ENCODE results near the gene UVSSA.

DNA sequence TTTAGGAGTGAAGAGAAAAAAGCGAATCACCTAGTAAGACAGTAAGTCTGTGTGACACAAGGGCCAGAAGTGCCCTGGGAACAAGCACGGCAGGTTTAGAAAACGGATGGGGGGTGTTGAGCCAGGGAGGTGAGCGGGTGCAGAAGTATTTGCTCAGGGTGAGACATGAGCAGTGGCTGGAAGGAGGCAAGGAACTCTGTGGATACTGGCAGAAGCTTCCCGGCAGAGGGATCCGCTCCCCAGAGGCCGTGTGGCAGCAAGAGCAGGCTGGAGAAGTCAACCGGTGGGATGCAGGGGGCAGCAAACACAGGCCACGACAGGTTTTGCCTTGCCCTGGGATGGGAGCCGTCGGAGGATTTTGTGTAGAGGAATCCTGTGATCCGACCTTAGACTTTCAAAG is 2.3 kb upstream of the UVSSA start:
- TF ChIP-seq, protein P1, sequence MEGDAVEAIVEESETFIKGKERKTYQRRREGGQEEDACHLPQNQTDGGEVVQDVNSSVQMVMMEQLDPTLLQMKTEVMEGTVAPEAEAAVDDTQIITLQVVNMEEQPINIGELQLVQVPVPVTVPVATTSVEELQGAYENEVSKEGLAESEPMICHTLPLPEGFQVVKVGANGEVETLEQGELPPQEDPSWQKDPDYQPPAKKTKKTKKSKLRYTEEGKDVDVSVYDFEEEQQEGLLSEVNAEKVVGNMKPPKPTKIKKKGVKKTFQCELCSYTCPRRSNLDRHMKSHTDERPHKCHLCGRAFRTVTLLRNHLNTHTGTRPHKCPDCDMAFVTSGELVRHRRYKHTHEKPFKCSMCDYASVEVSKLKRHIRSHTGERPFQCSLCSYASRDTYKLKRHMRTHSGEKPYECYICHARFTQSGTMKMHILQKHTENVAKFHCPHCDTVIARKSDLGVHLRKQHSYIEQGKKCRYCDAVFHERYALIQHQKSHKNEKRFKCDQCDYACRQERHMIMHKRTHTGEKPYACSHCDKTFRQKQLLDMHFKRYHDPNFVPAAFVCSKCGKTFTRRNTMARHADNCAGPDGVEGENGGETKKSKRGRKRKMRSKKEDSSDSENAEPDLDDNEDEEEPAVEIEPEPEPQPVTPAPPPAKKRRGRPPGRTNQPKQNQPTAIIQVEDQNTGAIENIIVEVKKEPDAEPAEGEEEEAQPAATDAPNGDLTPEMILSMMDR (conservative IDR thresholded peaks at IDR 0.05 in 1 of 2, IDR thresholded peaks at IDR 0.05 in 1 of 2; ENCODE audit: low read depth in 1 of 2, low read length in 2 of 2): no peak
- no peak for TF ChIP-seq EZH2 (IDR thresholded peaks at IDR 0.05; ENCODE audit: low read length, missing control alignments)

All from fibroblast of lung (primary cell).